ENCODE measurements around the gene CCDC146. TPM values are rescaled to one million over a fixed set of nuclear protein-coding genes. Genes with fewer than 3 reads are reported as not detected.

The CCDC146 gene
- total and polyA plus RNA-seq, 10 of the 15 experiments (the other 5 are each of a cell fraction or from before 2014, with no cell fraction given), result 0.28 to 5.3 (median 1.3) TPM

DNA sequence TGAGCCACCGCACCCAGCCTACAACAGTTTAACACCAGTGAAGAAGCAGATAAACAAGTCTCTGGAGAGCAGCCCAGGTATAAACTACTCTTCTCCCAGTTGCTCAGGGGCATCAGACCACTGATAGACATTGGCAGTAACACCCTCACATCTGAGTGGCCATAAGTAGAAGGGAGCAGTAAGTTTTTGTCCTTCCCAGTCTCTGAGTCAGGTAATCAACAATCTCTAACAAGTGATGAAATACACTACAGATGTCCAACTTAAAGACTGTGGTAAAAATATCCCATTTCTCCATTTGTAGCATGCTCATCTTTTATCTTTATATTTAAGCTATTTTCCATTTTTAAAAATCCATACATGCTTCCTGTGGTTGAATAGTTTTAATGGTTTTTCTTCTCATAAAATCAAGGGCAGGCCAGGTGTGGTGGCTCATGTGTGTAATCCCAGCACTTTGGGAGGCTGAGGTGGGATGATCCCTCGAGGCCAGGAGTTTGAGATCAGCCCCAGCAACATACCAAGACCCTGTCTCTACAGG, 215.1 kb downstream of the CCDC146 start:
- in situ Hi-C loops (cut with MboI), result no loop called here

More for the DNA sequence above, 215.1 kb downstream of the CCDC146 start:
- POLR2A ChIA-PET, result no interaction called here
- H3K4me3 ChIP-seq, result no peak overlapping the region
- CTCF ChIA-PET, result no interaction called here
- H3K9me3 ChIP-seq (replicated peaks; ENCODE audit: control insufficient read depth, insufficient read depth, low read length), result no peaks in the 10 kb centered on the region
- no TSS peak for BruUV-seq (replicated peaks)
- SMC1A ChIA-PET (ENCODE audit: uncharacterized antibody, unreplicated experiment), result no interaction called here
- no peaks in the 10 kb centered on the region for H3K79me2 ChIP-seq (ENCODE audit: control insufficient read depth, insufficient read depth, low read length)
- TF ChIP-seq, protein P1, sequence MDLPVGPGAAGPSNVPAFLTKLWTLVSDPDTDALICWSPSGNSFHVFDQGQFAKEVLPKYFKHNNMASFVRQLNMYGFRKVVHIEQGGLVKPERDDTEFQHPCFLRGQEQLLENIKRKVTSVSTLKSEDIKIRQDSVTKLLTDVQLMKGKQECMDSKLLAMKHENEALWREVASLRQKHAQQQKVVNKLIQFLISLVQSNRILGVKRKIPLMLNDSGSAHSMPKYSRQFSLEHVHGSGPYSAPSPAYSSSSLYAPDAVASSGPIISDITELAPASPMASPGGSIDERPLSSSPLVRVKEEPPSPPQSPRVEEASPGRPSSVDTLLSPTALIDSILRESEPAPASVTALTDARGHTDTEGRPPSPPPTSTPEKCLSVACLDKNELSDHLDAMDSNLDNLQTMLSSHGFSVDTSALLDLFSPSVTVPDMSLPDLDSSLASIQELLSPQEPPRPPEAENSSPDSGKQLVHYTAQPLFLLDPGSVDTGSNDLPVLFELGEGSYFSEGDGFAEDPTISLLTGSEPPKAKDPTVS (IDR thresholded peaks at IDR 0.05; ENCODE audit: low read depth, low read length), result no peak
- TF ChIP-seq NRF1 (conservative IDR thresholded peaks at IDR 0.05; ENCODE audit: low read depth, low read length), result no peak
- TF ChIP-seq CBX3 (IDR thresholded peaks at IDR 0.05; ENCODE audit: borderline replicate concordance, low read depth), result no peak
- TF ChIP-seq BCL11A (IDR thresholded peaks at IDR 0.05; ENCODE audit: low read depth, low read length), result no peak
- TF ChIP-seq TAF1 (IDR thresholded peaks at IDR 0.05; ENCODE audit: borderline replicate concordance, low read depth, low read length), result no peak
- TF ChIP-seq TCF12 (IDR thresholded peaks at IDR 0.05; ENCODE audit: low read depth, low read length), result no peak
- no peak for TF ChIP-seq HDAC2 (IDR thresholded peaks at IDR 0.05)
- no peak for TF ChIP-seq TCF3 (IDR thresholded peaks at IDR 0.05; ENCODE audit: borderline replicate concordance, insufficient read depth, low read depth, low read length)
- TF ChIP-seq POLR2AphosphoS5 (IDR thresholded peaks at IDR 0.05; ENCODE audit: low read length), result no peak
- no peak for TF ChIP-seq MXI1 (IDR thresholded peaks at IDR 0.05; ENCODE audit: low read depth, low read length)
- TF ChIP-seq, protein P2, sequence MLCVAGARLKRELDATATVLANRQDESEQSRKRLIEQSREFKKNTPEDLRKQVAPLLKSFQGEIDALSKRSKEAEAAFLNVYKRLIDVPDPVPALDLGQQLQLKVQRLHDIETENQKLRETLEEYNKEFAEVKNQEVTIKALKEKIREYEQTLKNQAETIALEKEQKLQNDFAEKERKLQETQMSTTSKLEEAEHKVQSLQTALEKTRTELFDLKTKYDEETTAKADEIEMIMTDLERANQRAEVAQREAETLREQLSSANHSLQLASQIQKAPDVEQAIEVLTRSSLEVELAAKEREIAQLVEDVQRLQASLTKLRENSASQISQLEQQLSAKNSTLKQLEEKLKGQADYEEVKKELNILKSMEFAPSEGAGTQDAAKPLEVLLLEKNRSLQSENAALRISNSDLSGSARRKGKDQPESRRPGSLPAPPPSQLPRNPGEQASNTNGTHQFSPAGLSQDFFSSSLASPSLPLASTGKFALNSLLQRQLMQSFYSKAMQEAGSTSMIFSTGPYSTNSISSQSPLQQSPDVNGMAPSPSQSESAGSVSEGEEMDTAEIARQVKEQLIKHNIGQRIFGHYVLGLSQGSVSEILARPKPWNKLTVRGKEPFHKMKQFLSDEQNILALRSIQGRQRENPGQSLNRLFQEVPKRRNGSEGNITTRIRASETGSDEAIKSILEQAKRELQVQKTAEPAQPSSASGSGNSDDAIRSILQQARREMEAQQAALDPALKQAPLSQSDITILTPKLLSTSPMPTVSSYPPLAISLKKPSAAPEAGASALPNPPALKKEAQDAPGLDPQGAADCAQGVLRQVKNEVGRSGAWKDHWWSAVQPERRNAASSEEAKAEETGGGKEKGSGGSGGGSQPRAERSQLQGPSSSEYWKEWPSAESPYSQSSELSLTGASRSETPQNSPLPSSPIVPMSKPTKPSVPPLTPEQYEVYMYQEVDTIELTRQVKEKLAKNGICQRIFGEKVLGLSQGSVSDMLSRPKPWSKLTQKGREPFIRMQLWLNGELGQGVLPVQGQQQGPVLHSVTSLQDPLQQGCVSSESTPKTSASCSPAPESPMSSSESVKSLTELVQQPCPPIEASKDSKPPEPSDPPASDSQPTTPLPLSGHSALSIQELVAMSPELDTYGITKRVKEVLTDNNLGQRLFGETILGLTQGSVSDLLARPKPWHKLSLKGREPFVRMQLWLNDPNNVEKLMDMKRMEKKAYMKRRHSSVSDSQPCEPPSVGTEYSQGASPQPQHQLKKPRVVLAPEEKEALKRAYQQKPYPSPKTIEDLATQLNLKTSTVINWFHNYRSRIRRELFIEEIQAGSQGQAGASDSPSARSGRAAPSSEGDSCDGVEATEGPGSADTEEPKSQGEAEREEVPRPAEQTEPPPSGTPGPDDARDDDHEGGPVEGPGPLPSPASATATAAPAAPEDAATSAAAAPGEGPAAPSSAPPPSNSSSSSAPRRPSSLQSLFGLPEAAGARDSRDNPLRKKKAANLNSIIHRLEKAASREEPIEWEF (IDR thresholded peaks at IDR 0.05; ENCODE audit: insufficient replicate concordance, low read depth, low read length), result no peak
- no peak for TF ChIP-seq SMAD1 (IDR thresholded peaks at IDR 0.05; ENCODE audit: low read depth, partially characterized antibody)
- no peaks in the 10 kb centered on the region for H3K36me3 ChIP-seq (ENCODE audit: control insufficient read depth in 2 of 2, insufficient read depth in 2 of 2, low read length in 1 of 2)
- H4K20me1 ChIP-seq (ENCODE audit: control insufficient read depth, insufficient read depth), result no peaks in the 10 kb centered on the region
- WGBS (ENCODE audit: insufficient coverage, insufficient replicate concordance, low lambda C conversion rate, missing lambda C conversion rate), result 50% methylated on average over 2 of the region's 2 CpGs
- no peak overlapping the region for H3K4me2 ChIP-seq (ENCODE audit: control insufficient read depth, insufficient read depth)
- no peaks in the 10 kb centered on the region for H3K27me3 ChIP-seq (replicated peaks in 1 of 2; ENCODE audit: control insufficient read depth in 2 of 2, insufficient read depth in 2 of 2, low read length in 1 of 2)
- 0 out of 3 replicates have a peak, but pooled peaks have one; percentile 17 for ATAC-seq
- no peak overlapping the region for H3K27ac ChIP-seq (ENCODE audit: control insufficient read depth, insufficient read depth)
- H3K4me1 ChIP-seq (ENCODE audit: control insufficient read depth, insufficient read depth, low read length), result peaks cover 18% of the 10 kb centered on the region
- DNase-seq (ENCODE audit: low read depth, low spot score), result no peak
- no peak for FAIRE-seq
- H2AFZ ChIP-seq (ENCODE audit: control insufficient read depth, low read depth, low read length), result no peak overlapping the region; the same call in 1 of the 2 replicates
- RAD21 ChIA-PET (ENCODE audit: unreplicated experiment), result no interaction called here
- H3K9ac ChIP-seq (ENCODE audit: control insufficient read depth, insufficient read depth, low read length), result no peak overlapping the region
- intact Hi-C loops (cut with micrococcal nuclease; ENCODE audit: unreplicated experiment), result no loop called here

Data from GM12878 (cell line).